ENCODE measurements around the gene KIF25.

KIF25 gene

GRCh38 chr6:167984144-167984719 is 13.2 kb upstream of the KIF25 start:
- DNase-seq (ENCODE audit: extremely low spot score), result no peak
- TF ChIP-seq CTCF (IDR thresholded peaks at IDR 0.05; ENCODE audit: control extremely low read depth, extremely low read depth, low read depth, missing control alignments), result no peak
- ChIA-PET CTCF (no interaction called here), POLR2A (no interaction called here)

- TF ChIP-seq CTCF (IDR thresholded peaks at IDR 0.05; ENCODE audit: control extremely low read depth, extremely low read depth, low read depth, missing control alignments), result no peak
- ChIA-PET CTCF (no interaction called here), POLR2A (no interaction called here)
- DNase-seq (ENCODE audit: extremely low spot score), result no peak
These were observed 12.4 kb upstream of the KIF25 start for GRCh38 chr6:167984876-167985604.

- CTCF ChIA-PET, result no interaction called here
- DNase-seq (ENCODE audit: extremely low spot score), result no peak
- no peak for TF ChIP-seq CTCF (IDR thresholded peaks at IDR 0.05; ENCODE audit: control extremely low read depth, extremely low read depth, low read depth, missing control alignments)
- POLR2A ChIA-PET, result no interaction called here
These were observed 11.4 kb upstream of the KIF25 start for GRCh38 chr6:167985911-167986595.

GRCh38 chr6:167987396-167988153 is 9.9 kb upstream of the KIF25 start:
- ChIA-PET POLR2A (no interaction called here), CTCF (no interaction called here)
- DNase-seq (ENCODE audit: extremely low spot score), result no peak
- TF ChIP-seq CTCF (IDR thresholded peaks at IDR 0.05; ENCODE audit: control extremely low read depth, extremely low read depth, low read depth, missing control alignments), result no peak

GRCh38 chr6:167988154-167988495 is 9.3 kb upstream of the KIF25 start:
- DNase-seq (ENCODE audit: extremely low spot score), result no peak
- ChIA-PET CTCF (no interaction called here), POLR2A (no interaction called here)
- TF ChIP-seq CTCF (IDR thresholded peaks at IDR 0.05; ENCODE audit: control extremely low read depth, extremely low read depth, low read depth, missing control alignments), result no peak

- ChIA-PET POLR2A (no interaction called here), CTCF (no interaction called here)
- no peak for TF ChIP-seq CTCF (IDR thresholded peaks at IDR 0.05; ENCODE audit: control extremely low read depth, extremely low read depth, low read depth, missing control alignments)
- DNase-seq (ENCODE audit: extremely low spot score), result no peak
These were observed 8.3 kb upstream of the KIF25 start for GRCh38 chr6:167988945-167989841.

All from GM10248 (cell line).